ENCODE results near the gene BUB1B.

GRCh38 chr15:40265875-40266274 is 105.0 kb downstream of the BUB1B start:
- TF ChIP-seq EP300 (IDR thresholded peaks at IDR 0.05; ENCODE audit: borderline replicate concordance) = no peak
- TF ChIP-seq NFIC (IDR thresholded peaks at IDR 0.05) = no peak
- no peak for TF ChIP-seq YY1 (IDR thresholded peaks at IDR 0.05; ENCODE audit: low read depth)
- no peak for TF ChIP-seq EGR1 (IDR thresholded peaks at IDR 0.05)
- TF ChIP-seq REST (IDR thresholded peaks at IDR 0.05; ENCODE audit: low read depth) = no peak
- TF ChIP-seq CEBPB (IDR thresholded peaks at IDR 0.05) = no peak
- TF ChIP-seq RAD21 (IDR thresholded peaks at IDR 0.05; ENCODE audit: low read depth) = no peak
